H9 (cell line): ENCODE measurements around the gene MACROH2A1. TPM values are rescaled to one million over a fixed set of nuclear protein-coding genes. Genes with fewer than 3 reads are reported as not detected.

Source experiments
- DNase-seq: peaks from one replicate; pipeline ENCODE4 v3.0.0-alpha.2; 2017
- H2AFZ ChIP-seq: one replicate; pipeline ENCODE4 v1.6.1; 2013; ENCODE audit warnings: mild to moderate bottlenecking, low read length, control low read depth, moderate library complexity
- H2AK5ac ChIP-seq: 2 replicates; pipeline ENCODE4 v1.6.1; 2013; ENCODE audit warnings: low read length, control low read depth, mixed read lengths; ENCODE audit not compliant: insufficient read length
- H2BK120ac ChIP-seq: one replicate; pipeline ENCODE4 v1.6.1; 2013; ENCODE audit warnings: low read depth, mild to moderate bottlenecking, low read length, control low read depth, inconsistent platforms; ENCODE audit not compliant: poor library complexity, severe bottlenecking
- H2BK12ac ChIP-seq: 2 replicates; pipeline ENCODE4 v1.6.1; 2013; ENCODE audit warnings: low read length, control low read depth, mixed read lengths, low read depth; ENCODE audit not compliant: insufficient read length
- H2BK15ac ChIP-seq: 2 replicates; pipeline ENCODE4 v1.6.1; 2013; ENCODE audit warnings: low read depth, low read length, control low read depth
- H2BK20ac ChIP-seq: one replicate; pipeline ENCODE4 v1.6.1; 2013; ENCODE audit warnings: low read depth, mild to moderate bottlenecking, low read length, control low read depth, inconsistent platforms; ENCODE audit not compliant: poor library complexity, severe bottlenecking
- H2BK5ac ChIP-seq: 2 replicates; pipeline ENCODE4 v1.6.1; 2013; ENCODE audit warnings: low read length, control low read depth, mixed read lengths; ENCODE audit not compliant: insufficient read length
- H3K14ac ChIP-seq: 2 replicates; pipeline ENCODE4 v1.6.1; 2013; ENCODE audit warnings: low read length, control low read depth; ENCODE audit not compliant: insufficient read depth
- H3K18ac ChIP-seq: 2 replicates; pipeline ENCODE4 v1.6.1; 2013; ENCODE audit warnings: low read depth, mild to moderate bottlenecking, mixed read lengths, low read length, control low read depth; ENCODE audit not compliant: insufficient read length
- H3K23ac ChIP-seq: 2 replicates; pipeline ENCODE4 v1.6.1; 2013; ENCODE audit warnings: low read length, control low read depth, mixed read lengths, low read depth; ENCODE audit not compliant: insufficient read length
- H3K23me2 ChIP-seq: 2 replicates; pipeline ENCODE4 v1.6.1; 2013; ENCODE audit warnings: low read depth, mild to moderate bottlenecking, mixed read lengths, low read length, control low read depth; ENCODE audit not compliant: insufficient read length, poor library complexity, severe bottlenecking
- H3K27ac ChIP-seq: 2 replicates; pipeline ENCODE4 v1.5.1; 2013; ENCODE audit warnings: low read length, control low read depth, mixed read lengths, low read depth; ENCODE audit not compliant: insufficient read length
- H3K27me3 ChIP-seq: 2 replicates; pipeline ENCODE4 v1.6.1; 2013; ENCODE audit warnings: low read length, control low read depth, inconsistent platforms; ENCODE audit not compliant: insufficient read depth
- H3K4ac ChIP-seq: 2 replicates; pipeline ENCODE4 v1.6.1; 2013; ENCODE audit warnings: low read depth, mild to moderate bottlenecking, control low read depth, inconsistent platforms, low read length, moderate library complexity
- H3K4me1 ChIP-seq: 2 replicates; pipeline ENCODE4 v1.6.1; 2013; ENCODE audit warnings: low read length, control low read depth, inconsistent platforms; ENCODE audit not compliant: insufficient read depth
- H3K4me2 ChIP-seq: 2 replicates; pipeline ENCODE4 v1.6.1; 2013; ENCODE audit warnings: low read length, control low read depth, mixed read lengths; ENCODE audit not compliant: insufficient read length, insufficient read depth
- H3K56ac ChIP-seq: 2 replicates; pipeline ENCODE4 v1.6.1; 2013; ENCODE audit warnings: low read depth, mild to moderate bottlenecking, mixed read lengths, low read length, control low read depth; ENCODE audit not compliant: insufficient read length
- H3K79me1 ChIP-seq: 2 replicates; pipeline ENCODE4 v1.6.1; 2013; ENCODE audit warnings: low read depth, mild to moderate bottlenecking, moderate library complexity, low read length, control low read depth, inconsistent platforms; ENCODE audit not compliant: insufficient read depth, poor library complexity, severe bottlenecking
- H3K79me2 ChIP-seq: 2 replicates; pipeline ENCODE4 v1.6.1; 2013; ENCODE audit warnings: low read length, control low read depth, inconsistent platforms; ENCODE audit not compliant: insufficient read depth
- H3K9ac ChIP-seq: 2 replicates; pipeline ENCODE4 v1.6.1; 2013; ENCODE audit warnings: low read length, control low read depth, mixed read lengths; ENCODE audit not compliant: insufficient read length; ENCODE audit errors: extremely low read depth
- H3K9me3 ChIP-seq: one replicate; pipeline ENCODE4 v1.6.1; 2013; ENCODE audit warnings: low read depth, low read length, inconsistent platforms; ENCODE audit not compliant: control insufficient read depth
- H3T11ph ChIP-seq: one replicate; pipeline ENCODE4 v1.6.1; 2013; ENCODE audit warnings: mild to moderate bottlenecking, low read length, control low read depth, inconsistent platforms
- H4K20me1 ChIP-seq: one replicate; pipeline ENCODE4 v1.6.1; 2013; ENCODE audit not compliant: control insufficient read depth, insufficient read length, insufficient read depth
- H4K5ac ChIP-seq: 2 replicates; pipeline ENCODE4 v1.6.1; 2013; ENCODE audit warnings: low read depth, mild to moderate bottlenecking, mixed read lengths, low read length, control low read depth; ENCODE audit not compliant: insufficient read length
- H4K8ac ChIP-seq: replicated peaks from 2 replicates; pipeline ENCODE4 v1.6.1; 2013; ENCODE audit warnings: low read length, control low read depth, mixed read lengths, low read depth; ENCODE audit not compliant: insufficient read length
- H4K91ac ChIP-seq: 2 replicates; pipeline ENCODE4 v1.6.1; 2013; ENCODE audit warnings: low read depth, mild to moderate bottlenecking, moderate library complexity, mixed read lengths, low read length, control low read depth; ENCODE audit not compliant: insufficient read length
- H3K27ac Mint-ChIP-seq, 3 experiments: 2 replicates in 2 of 3; 3 replicates in 1 of 3; pipeline ENCODE4 v1.8.0; 2020 to 2021; ENCODE audit warnings: mixed read lengths in 3 of 3, mild to moderate bottlenecking in 1 of 3, moderate library complexity in 1 of 3
- H3K27me3 Mint-ChIP-seq: 2 replicates; pipeline ENCODE4 v1.8.0; 2021; ENCODE audit warnings: low read depth, mild to moderate bottlenecking, moderate library complexity, mixed read lengths
- H3K36me3 Mint-ChIP-seq, 3 experiments: 2 replicates in 2 of 3; 3 replicates in 1 of 3; pipeline ENCODE4 v1.8.0; 2020 to 2021; ENCODE audit warnings: low read depth in 3 of 3, mixed read lengths in 3 of 3; ENCODE audit not compliant: insufficient read depth in 1 of 3
- H3K4me1 Mint-ChIP-seq, 2 experiments: 2 replicates each; pipeline ENCODE4 v1.8.0; 2020; ENCODE audit warnings: mixed read lengths in 2 of 2
- H3K4me3 Mint-ChIP-seq, 2 experiments: 2 replicates in 1 of 2; 3 replicates in 1 of 2; pipeline ENCODE4 v1.8.0; 2020 to 2021; ENCODE audit warnings: mild to moderate bottlenecking in 2 of 2, mixed read lengths in 2 of 2, moderate library complexity in 1 of 2
- H3K9me3 Mint-ChIP-seq, 2 experiments: 2 replicates in 1 of 2; 3 replicates in 1 of 2; pipeline ENCODE4 v1.8.0; 2020; ENCODE audit warnings: mild to moderate bottlenecking in 2 of 2, mixed read lengths in 2 of 2, moderate library complexity in 1 of 2
- WGBS: extraction: QIAGEN DNeasy Blood & Tissue Kit; methylation state at CpG from one replicate; pipeline ENCODE4 v1.1.7; 2013; ENCODE audit warnings: missing lambda C conversion rate, low lambda C conversion rate, mixed read lengths; ENCODE audit not compliant: insufficient read length; ENCODE audit errors: extremely low coverage; 5-methylcytosine and 5-hydroxymethylcytosine counted together
- total RNA-seq: library from RNA; stranded (reverse); gene quantifications from 2 replicates; pipeline ENCODE4 v1.2.1, GENCODE V29; 2021
- TF ChIP-seq, protein P1 (sequence below): fragments of 200-600 bp; sonication (generic); conservative IDR thresholded peaks from 3 replicates; pipeline ENCODE4 v1.8.0; 2021; ENCODE audit warnings: antibody characterized with exemption, mild to moderate bottlenecking

Gene MACROH2A1
- total RNA-seq, 1 experiment from 2014 or later: 111 TPM

DNA sequence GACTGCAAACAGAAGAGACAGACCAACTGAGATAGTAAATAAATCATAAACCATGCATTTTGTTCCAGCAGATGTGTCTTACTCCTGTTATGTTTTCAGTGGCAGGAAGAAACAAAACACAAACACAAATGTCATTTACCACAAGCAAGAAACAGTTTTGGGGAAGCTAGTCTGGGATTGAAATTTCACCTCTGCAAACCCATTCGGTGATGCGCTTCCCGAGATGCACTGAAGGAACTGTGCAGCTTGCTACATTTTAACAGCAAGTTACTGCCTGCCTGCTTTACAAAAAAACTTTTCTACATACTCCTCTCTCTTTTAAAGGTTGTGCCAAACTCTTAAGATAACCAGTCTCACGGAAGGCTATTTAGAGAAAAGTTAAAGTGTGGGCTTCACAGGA is 3.2 kb downstream of the MACROH2A1 start:
- Mint-ChIP-seq H3K9me3 (no peaks in the 10 kb centered on the region; a peak in 1 of 5 replicates), H3K27me3 (peaks cover 49% of the 10 kb centered on the region), H3K4me1 (peaks cover 34 to 49% of the 10 kb centered on the region in 2 experiments), H3K4me3 (no peak overlapping the region), H3K36me3 (peaks cover 0 to 19% (median 2%) of the 10 kb centered on the region in 3 experiments; a peak in 3 of 7 replicates), H3K27ac (no peak overlapping the region)
- Histone ChIP-seq H3K4me2 (no peak overlapping the region), H2BK120ac (no peak overlapping the region), H3K23ac (no peak overlapping the region), H3K79me2 (peaks cover 16% of the 10 kb centered on the region; the same call in 1 of the 2 replicates), H3K4ac (no peak overlapping the region), H3K56ac (no peak overlapping the region), H3K9ac (no peak overlapping the region), H3T11ph (no peak overlapping the region), H3K18ac (no peak overlapping the region), H2BK12ac (no peak overlapping the region), H3K27me3 (peaks cover 7% of the 10 kb centered on the region; the same call in 1 of the 2 replicates), H3K23me2 (peaks cover 16% of the 10 kb centered on the region), H4K91ac (no peak overlapping the region), H4K20me1 (peaks cover under 1% of the 10 kb centered on the region), H2BK20ac (no peak overlapping the region), H3K14ac (no peak overlapping the region), H3K9me3 (no peaks in the 10 kb centered on the region), H2AFZ (no peak overlapping the region), H4K5ac (no peak overlapping the region), H3K4me1 (peaks cover 9% of the 10 kb centered on the region; the same call in 1 of the 2 replicates), H2AK5ac (no peak overlapping the region), H3K79me1 (peaks cover 8% of the 10 kb centered on the region), H4K8ac (no peak overlapping the region), H3K27ac (no peak overlapping the region), H2BK15ac (no peak overlapping the region), H2BK5ac (no peak overlapping the region)
- no CpG with 5 or more reads among the region's 4 CpGs for WGBS
- TF ChIP-seq, protein P1, sequence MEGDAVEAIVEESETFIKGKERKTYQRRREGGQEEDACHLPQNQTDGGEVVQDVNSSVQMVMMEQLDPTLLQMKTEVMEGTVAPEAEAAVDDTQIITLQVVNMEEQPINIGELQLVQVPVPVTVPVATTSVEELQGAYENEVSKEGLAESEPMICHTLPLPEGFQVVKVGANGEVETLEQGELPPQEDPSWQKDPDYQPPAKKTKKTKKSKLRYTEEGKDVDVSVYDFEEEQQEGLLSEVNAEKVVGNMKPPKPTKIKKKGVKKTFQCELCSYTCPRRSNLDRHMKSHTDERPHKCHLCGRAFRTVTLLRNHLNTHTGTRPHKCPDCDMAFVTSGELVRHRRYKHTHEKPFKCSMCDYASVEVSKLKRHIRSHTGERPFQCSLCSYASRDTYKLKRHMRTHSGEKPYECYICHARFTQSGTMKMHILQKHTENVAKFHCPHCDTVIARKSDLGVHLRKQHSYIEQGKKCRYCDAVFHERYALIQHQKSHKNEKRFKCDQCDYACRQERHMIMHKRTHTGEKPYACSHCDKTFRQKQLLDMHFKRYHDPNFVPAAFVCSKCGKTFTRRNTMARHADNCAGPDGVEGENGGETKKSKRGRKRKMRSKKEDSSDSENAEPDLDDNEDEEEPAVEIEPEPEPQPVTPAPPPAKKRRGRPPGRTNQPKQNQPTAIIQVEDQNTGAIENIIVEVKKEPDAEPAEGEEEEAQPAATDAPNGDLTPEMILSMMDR: no peak
- no peak for DNase-seq
